Suprapubic skin (tissue), 4 donors: ENCODE data around the gene LRRC3B.

ENCODE experiments used
- POLR2A ChIP-seq, 2 donors: fragments of 450-650 bp; IDR thresholded peaks; one replicate each; pipeline ENCODE4 v1.6.1; 2017; ENCODE audit warnings: antibody characterized with exemption in 2 of 2, mild to moderate bottlenecking in 2 of 2, moderate library complexity in 2 of 2
- POLR2AphosphoS5 ChIP-seq, 3 donors: sonication (generic); formaldehyde crosslinking; IDR thresholded peaks; one replicate each; pipeline ENCODE4 v1.6.1; 2017; ENCODE audit warnings: antibody characterized with exemption in 3 of 3
- TF ChIP-seq, protein P1 (sequence below), 2 donors: fragments of 200-600 bp in 1 of 2; fragments of 450-650 bp in 1 of 2; sonication (generic) in 1 of 2; IDR thresholded peaks; one replicate each; pipeline ENCODE4 v1.5.1; 2016 to 2019; ENCODE audit warnings: antibody characterized with exemption in 2 of 2, mild to moderate bottlenecking in 1 of 2, moderate library complexity in 1 of 2

DNA sequence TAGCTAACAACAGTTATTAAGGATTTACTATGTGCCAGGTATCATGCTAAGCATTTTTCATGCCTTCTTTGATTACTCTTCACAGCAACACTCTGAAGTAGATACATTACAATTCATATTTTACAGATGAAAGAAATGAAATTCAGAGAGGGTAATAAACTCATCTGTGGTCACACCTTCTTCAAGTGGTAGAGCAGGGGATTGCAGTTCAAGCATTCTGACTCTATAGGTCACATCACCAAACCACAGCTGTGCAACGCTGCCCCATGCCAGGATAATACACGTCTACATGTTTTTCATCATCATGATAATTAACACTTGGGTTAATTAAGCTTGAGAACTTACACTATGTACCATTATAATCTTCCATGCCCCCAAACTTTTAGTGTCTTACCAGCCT, 98.5 kb downstream of the LRRC3B start:
- TF ChIP-seq, protein P1, sequence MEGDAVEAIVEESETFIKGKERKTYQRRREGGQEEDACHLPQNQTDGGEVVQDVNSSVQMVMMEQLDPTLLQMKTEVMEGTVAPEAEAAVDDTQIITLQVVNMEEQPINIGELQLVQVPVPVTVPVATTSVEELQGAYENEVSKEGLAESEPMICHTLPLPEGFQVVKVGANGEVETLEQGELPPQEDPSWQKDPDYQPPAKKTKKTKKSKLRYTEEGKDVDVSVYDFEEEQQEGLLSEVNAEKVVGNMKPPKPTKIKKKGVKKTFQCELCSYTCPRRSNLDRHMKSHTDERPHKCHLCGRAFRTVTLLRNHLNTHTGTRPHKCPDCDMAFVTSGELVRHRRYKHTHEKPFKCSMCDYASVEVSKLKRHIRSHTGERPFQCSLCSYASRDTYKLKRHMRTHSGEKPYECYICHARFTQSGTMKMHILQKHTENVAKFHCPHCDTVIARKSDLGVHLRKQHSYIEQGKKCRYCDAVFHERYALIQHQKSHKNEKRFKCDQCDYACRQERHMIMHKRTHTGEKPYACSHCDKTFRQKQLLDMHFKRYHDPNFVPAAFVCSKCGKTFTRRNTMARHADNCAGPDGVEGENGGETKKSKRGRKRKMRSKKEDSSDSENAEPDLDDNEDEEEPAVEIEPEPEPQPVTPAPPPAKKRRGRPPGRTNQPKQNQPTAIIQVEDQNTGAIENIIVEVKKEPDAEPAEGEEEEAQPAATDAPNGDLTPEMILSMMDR (IDR thresholded peaks at IDR 0.05): no peak
- TF ChIP-seq POLR2A (IDR thresholded peaks at IDR 0.05) (no peak), POLR2AphosphoS5 (IDR thresholded peaks at IDR 0.05) (no peak)
